Measurements from ENCODE around the gene IGFBP7.
"Not testable (repeated sequence)": the region's sequence is repeated elsewhere in the genome, so short reads cannot be mapped to it uniquely, and the experiment has no call there.

Gene IGFBP7

GRCh38 chr4:57065730-57066482, 44.3 kb downstream of the IGFBP7 start:
- no peak for DNase-seq

- no peak for DNase-seq
Measured at GRCh38 chr4:57064811-57065711, 45.1 kb downstream of the IGFBP7 start.

GRCh38 chr4:57064120-57064519, 46.1 kb downstream of the IGFBP7 start:
- DNase-seq, result no peak

GRCh38 chr4:57063518-57063917, 46.7 kb downstream of the IGFBP7 start:
- DNase-seq, result no peak

- DNase-seq, result no peak
Measured at GRCh38 chr4:57061395-57061794, 48.8 kb downstream of the IGFBP7 start.

GRCh38 chr4:57060717-57061067, 49.5 kb downstream of the IGFBP7 start:
- DNase-seq, result not testable (repeated sequence)

- DNase-seq, result no peak
Measured at GRCh38 chr4:57059890-57060716, 50.1 kb downstream of the IGFBP7 start.

GRCh38 chr4:57055886-57056285, 54.3 kb downstream of the IGFBP7 start:
- DNase-seq, result no peak

GRCh38 chr4:57053508-57053907, 56.7 kb downstream of the IGFBP7 start:
- no peak for DNase-seq

GRCh38 chr4:57051524-57051923, 58.7 kb downstream of the IGFBP7 start:
- DNase-seq, result no peak

- no peak for DNase-seq
Measured at GRCh38 chr4:57051095-57051494, 59.1 kb downstream of the IGFBP7 start.

- no peak for DNase-seq
Measured at GRCh38 chr4:57048590-57049304, 61.4 kb downstream of the IGFBP7 start.

- DNase-seq, result not testable (repeated sequence)
Measured at GRCh38 chr4:57047046-57047445, 63.1 kb downstream of the IGFBP7 start.

- no peak for DNase-seq
Measured at GRCh38 chr4:57044996-57045395, 65.2 kb downstream of the IGFBP7 start.

- no peak for DNase-seq
Measured at GRCh38 chr4:57044279-57044678, 65.9 kb downstream of the IGFBP7 start.

GRCh38 chr4:57043347-57044251, 66.6 kb downstream of the IGFBP7 start:
- no peak for DNase-seq

- no peak for DNase-seq
Measured at GRCh38 chr4:57042711-57043169, 67.4 kb downstream of the IGFBP7 start.

- no peak for DNase-seq
Measured at GRCh38 chr4:57041020-57041419, 69.2 kb downstream of the IGFBP7 start.

GRCh38 chr4:57040510-57040909, 69.7 kb downstream of the IGFBP7 start:
- no peak for DNase-seq

- no peak for DNase-seq
Measured at GRCh38 chr4:57039345-57039744, 70.8 kb downstream of the IGFBP7 start.

GRCh38 chr4:57037982-57038604, 72.1 kb downstream of the IGFBP7 start:
- no peak for DNase-seq

All from NCI-H1105 (cell line).